Stimulated activated CD4-positive, alpha-beta T cell treated with anti-CD3 and anti-CD28 coated beads, Interleukin-2, amount 100 ng/mL, for 4 hours (primary cell): Measurements from ENCODE around the gene GPR18.

ENCODE experiments used
- DNase-seq: peaks from one replicate; pipeline ENCODE4 v3.0.0-alpha.2; 2020; ENCODE audit warnings: low read depth

The GPR18 gene

DNA sequence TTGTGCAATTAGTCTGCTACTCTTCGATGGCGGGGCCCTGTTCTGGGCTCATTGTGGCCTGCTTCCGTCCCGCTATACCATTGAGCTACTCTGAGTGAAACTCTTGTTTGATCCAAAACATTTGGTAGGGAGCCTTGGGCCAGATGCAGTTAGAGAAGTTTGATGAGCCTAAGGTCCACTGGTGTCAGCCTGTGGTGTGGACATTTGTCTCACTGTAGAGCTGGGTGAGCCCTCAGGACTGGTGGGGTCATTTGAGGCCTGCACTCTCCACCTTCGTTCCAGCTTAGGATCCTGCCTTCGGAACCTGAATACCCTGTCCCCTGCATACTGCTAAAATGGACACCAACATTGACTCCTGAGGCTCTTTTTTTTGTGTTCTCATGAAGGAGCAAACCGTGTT lies 50.7 kb downstream of the GPR18 start:
- DNase-seq, result no peak

DNA sequence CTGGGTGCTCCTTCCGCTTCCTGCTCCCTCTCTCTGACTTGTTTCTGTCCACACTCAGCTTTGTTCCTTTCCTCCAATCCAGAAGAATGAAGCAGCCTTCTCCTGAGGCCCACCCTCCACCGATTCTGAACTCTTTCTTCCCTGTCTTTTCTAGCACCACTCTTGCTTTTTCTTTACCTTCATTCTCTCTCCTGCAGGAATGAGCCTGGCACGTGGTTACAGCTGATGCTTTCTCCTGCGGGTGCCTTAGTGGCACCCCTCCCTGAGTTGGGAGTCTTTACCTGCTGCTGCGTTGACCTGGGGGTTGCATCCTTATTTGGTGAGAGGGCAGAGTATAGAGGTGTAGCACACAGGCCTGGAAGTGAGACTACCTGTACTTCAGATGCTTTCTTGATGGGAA lies 51.3 kb downstream of the GPR18 start:
- no peak for DNase-seq

DNA sequence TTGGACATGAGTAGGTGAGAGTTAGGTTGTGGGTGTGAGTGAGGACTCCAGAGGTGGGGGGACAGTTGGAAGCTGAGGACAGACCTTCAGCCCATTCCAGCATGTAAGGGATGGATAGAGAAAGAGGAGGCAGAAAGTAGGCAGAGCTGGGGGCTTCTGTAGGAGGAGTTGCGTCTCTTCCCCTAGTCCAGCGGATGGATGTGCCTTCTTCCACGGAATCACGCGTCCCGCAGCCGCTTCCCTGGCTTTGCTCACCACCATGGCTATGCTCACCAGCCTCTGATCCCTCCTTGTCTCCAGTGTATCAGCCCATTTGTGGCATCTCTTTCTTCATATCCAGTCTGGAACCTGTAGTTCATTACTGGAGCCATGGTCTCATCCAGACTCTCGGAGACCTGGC lies 52.0 kb downstream of the GPR18 start:
- no peak for DNase-seq

DNA sequence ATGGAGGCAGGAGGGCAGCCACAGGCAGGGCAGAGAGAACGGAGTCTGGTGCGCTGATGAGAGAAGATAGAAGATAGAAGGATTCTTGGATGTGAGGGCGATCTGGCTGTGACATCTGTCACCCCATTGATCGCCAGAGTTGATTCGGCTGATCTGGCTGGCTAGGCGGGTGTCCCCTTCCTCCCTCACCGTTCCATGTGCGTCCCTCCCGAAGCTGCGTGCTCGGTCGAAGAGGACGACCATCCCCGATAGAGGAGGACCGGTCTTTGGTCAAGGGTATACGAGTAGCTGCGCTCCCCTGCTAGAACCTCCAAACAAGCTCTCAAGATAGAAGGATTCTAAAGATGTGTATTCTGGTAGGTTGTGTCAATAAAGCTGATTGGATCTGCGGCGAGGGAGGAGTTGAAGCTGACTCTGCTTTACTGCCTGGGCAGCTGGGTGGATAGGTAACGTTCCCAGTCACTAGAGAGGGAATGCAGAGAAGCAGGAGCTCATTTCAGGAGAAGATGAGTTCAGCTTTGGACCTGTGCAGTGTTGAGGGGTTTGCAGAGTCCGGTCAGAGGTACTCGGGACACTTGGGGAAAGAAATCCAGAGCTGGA lies 52.5 kb downstream of the GPR18 start:
- no peak for DNase-seq
